ENCODE measurements around the gene BGN.

Gene BGN

GRCh38 chrX:153495903-153496589 lies 1.3 kb downstream of the BGN start:
- H3K4me3 ChIP-seq (ENCODE audit: low read length) = no peak overlapping the region
- no peaks in the 10 kb centered on the region for H3K79me2 ChIP-seq (ENCODE audit: low read length)
- H3K4me2 ChIP-seq (ENCODE audit: low read length) = no peak overlapping the region
- no peak overlapping the region for H3K9ac ChIP-seq (ENCODE audit: low read length)
- H2AFZ ChIP-seq (ENCODE audit: low read depth, low read length) = no peak overlapping the region
- no peaks in the 10 kb centered on the region for H3K4me1 ChIP-seq (ENCODE audit: low read length)
- no peaks in the 10 kb centered on the region for H3K27me3 ChIP-seq (ENCODE audit: low read depth, low read length)
- H3K9me3 ChIP-seq (ENCODE audit: insufficient read depth, low read length) = no peaks in the 10 kb centered on the region
- H4K20me1 ChIP-seq (ENCODE audit: insufficient read depth, low read length) = no peaks in the 10 kb centered on the region
- H3K27ac ChIP-seq (ENCODE audit: low read length) = no peak overlapping the region
- TF ChIP-seq EZH2phosphoT487 (IDR thresholded peaks at IDR 0.05; ENCODE audit: low read depth) (no peak), CTCF (IDR thresholded peaks at IDR 0.05; ENCODE audit: low read depth, low read length) (no peak)
- H3K36me3 ChIP-seq (replicated peaks; ENCODE audit: low read depth, low read length) = no peaks in the 10 kb centered on the region

- H3K9me3 ChIP-seq (ENCODE audit: insufficient read depth, low read length) = no peaks in the 10 kb centered on the region
Measured at GRCh38 chrX:153496590-153496959, 1.8 kb downstream of the BGN start.

GRCh38 chrX:153498453-153498852 lies 3.7 kb downstream of the BGN start:
- Histone ChIP-seq H3K4me1 (ENCODE audit: low read length) (no peaks in the 10 kb centered on the region), H4K20me1 (ENCODE audit: insufficient read depth, low read length) (no peaks in the 10 kb centered on the region), H3K36me3 (replicated peaks; ENCODE audit: low read depth, low read length) (no peaks in the 10 kb centered on the region), H2AFZ (ENCODE audit: low read depth, low read length) (no peak overlapping the region), H3K27me3 (ENCODE audit: low read depth, low read length) (no peaks in the 10 kb centered on the region), H3K79me2 (ENCODE audit: low read length) (no peaks in the 10 kb centered on the region), H3K4me3 (ENCODE audit: low read length) (no peak overlapping the region), H3K9ac (ENCODE audit: low read length) (no peak overlapping the region), H3K4me2 (ENCODE audit: low read length) (no peak overlapping the region), H3K27ac (ENCODE audit: low read length) (no peak overlapping the region), H3K9me3 (ENCODE audit: insufficient read depth, low read length) (no peaks in the 10 kb centered on the region)
- TF ChIP-seq EZH2phosphoT487 (IDR thresholded peaks at IDR 0.05; ENCODE audit: low read depth) (no peak), CTCF (IDR thresholded peaks at IDR 0.05; ENCODE audit: low read depth, low read length) (no peak)

More at GRCh38 chrX:153496590-153496959, 1.8 kb downstream of the BGN start:
- Histone ChIP-seq H3K4me1 (ENCODE audit: low read length) (no peaks in the 10 kb centered on the region), H3K4me3 (ENCODE audit: low read length) (no peak overlapping the region), H3K36me3 (replicated peaks; ENCODE audit: low read depth, low read length) (no peaks in the 10 kb centered on the region), H3K27me3 (ENCODE audit: low read depth, low read length) (no peaks in the 10 kb centered on the region), H3K27ac (ENCODE audit: low read length) (no peak overlapping the region), H3K79me2 (ENCODE audit: low read length) (no peaks in the 10 kb centered on the region), H4K20me1 (ENCODE audit: insufficient read depth, low read length) (no peaks in the 10 kb centered on the region), H3K4me2 (ENCODE audit: low read length) (no peak overlapping the region), H3K9ac (ENCODE audit: low read length) (no peak overlapping the region), H2AFZ (ENCODE audit: low read depth, low read length) (no peak overlapping the region)
- TF ChIP-seq CTCF (IDR thresholded peaks at IDR 0.05; ENCODE audit: low read depth, low read length) (no peak), EZH2phosphoT487 (IDR thresholded peaks at IDR 0.05; ENCODE audit: low read depth) (no peak)

- no peaks in the 10 kb centered on the region for H3K9me3 ChIP-seq (ENCODE audit: insufficient read depth, low read length)
- no peaks in the 10 kb centered on the region for H3K27me3 ChIP-seq (ENCODE audit: low read depth, low read length)
- H3K9ac ChIP-seq (ENCODE audit: low read length) = no peak overlapping the region
- H3K4me1 ChIP-seq (ENCODE audit: low read length) = no peaks in the 10 kb centered on the region
- H2AFZ ChIP-seq (ENCODE audit: low read depth, low read length) = no peak overlapping the region
- H3K79me2 ChIP-seq (ENCODE audit: low read length) = no peaks in the 10 kb centered on the region
- H3K27ac ChIP-seq (ENCODE audit: low read length) = no peak overlapping the region
- H4K20me1 ChIP-seq (ENCODE audit: insufficient read depth, low read length) = no peaks in the 10 kb centered on the region
- H3K4me2 ChIP-seq (ENCODE audit: low read length) = no peak overlapping the region
- H3K4me3 ChIP-seq (ENCODE audit: low read length) = no peak overlapping the region
- no peaks in the 10 kb centered on the region for H3K36me3 ChIP-seq (replicated peaks; ENCODE audit: low read depth, low read length)
- TF ChIP-seq EZH2phosphoT487 (IDR thresholded peaks at IDR 0.05; ENCODE audit: low read depth) (no peak), CTCF (IDR thresholded peaks at IDR 0.05; ENCODE audit: low read depth, low read length) (no peak)
Measured at GRCh38 chrX:153499341-153499740, 4.6 kb downstream of the BGN start.
